OCI-LY3 (cell line): Measurements from ENCODE around the gene ENTPD2.

Source experiments
- EZH2phosphoT487 ChIP-seq: fragments of 200-600 bp; shearing (Covaris generic); IDR thresholded peaks from 2 replicates; pipeline ENCODE4 v1.6.1; 2018; ENCODE audit warnings: antibody characterized with exemption, mixed run types, low read depth
- TF ChIP-seq, protein P1 (sequence below): fragments of 200-600, 300-600 bp; sonication (generic); IDR thresholded peaks from 2 replicates; pipeline ENCODE4 v1.5.1; 2014; ENCODE audit warnings: antibody characterized with exemption, low read length, low read depth

DNA sequence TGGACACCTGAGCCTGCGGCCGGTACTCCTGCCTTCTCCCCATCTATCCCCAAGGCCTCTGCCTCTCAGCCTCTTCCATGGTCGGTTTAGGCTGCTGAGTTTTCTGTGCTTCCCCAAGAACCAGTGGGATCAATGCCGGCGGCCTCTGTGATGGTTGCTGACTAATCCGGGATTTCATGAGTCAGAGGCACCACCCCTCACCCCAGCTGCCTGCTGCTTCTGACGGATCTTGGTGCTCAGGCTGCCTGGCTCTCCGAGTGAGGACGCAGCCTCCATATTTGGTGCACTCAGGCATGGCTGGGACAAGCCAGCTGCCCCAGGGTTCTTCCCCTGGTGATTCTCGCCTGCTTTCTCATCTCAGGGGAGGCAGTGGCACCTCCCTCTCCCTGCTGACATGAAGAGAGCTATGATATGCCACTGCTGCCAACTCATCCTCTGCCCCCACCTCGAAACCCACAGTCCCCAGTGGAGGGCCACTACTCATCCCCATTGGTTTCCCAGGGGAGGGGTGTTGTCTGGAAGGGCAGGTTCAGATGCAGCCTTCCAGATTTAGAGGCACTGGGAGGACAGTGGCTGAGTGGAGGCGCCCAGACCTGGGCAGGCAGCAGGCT lies 29.6 kb upstream of the ENTPD2 start:
- TF ChIP-seq, protein P1, sequence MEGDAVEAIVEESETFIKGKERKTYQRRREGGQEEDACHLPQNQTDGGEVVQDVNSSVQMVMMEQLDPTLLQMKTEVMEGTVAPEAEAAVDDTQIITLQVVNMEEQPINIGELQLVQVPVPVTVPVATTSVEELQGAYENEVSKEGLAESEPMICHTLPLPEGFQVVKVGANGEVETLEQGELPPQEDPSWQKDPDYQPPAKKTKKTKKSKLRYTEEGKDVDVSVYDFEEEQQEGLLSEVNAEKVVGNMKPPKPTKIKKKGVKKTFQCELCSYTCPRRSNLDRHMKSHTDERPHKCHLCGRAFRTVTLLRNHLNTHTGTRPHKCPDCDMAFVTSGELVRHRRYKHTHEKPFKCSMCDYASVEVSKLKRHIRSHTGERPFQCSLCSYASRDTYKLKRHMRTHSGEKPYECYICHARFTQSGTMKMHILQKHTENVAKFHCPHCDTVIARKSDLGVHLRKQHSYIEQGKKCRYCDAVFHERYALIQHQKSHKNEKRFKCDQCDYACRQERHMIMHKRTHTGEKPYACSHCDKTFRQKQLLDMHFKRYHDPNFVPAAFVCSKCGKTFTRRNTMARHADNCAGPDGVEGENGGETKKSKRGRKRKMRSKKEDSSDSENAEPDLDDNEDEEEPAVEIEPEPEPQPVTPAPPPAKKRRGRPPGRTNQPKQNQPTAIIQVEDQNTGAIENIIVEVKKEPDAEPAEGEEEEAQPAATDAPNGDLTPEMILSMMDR = no peak
- TF ChIP-seq EZH2phosphoT487 = no peak
